Vagina (tissue), 2 donors: ENCODE measurements around the gene EIF4G2. TPM values are rescaled to one million over a fixed set of nuclear protein-coding genes. Genes with fewer than 3 reads are reported as not detected.

Experiments
- DNase-seq, 2 donors: peaks; one replicate each; pipeline ENCODE4 v3.0.0-alpha.2; 2017; ENCODE audit errors: extremely low spot score in 2 of 2
- H3K27ac ChIP-seq: fragments of 200-600 bp; sonication (generic); one replicate; pipeline ENCODE4 v1.5.1; 2019
- H3K27me3 ChIP-seq: fragments of 200-600 bp; sonication (generic); one replicate; pipeline ENCODE4 v1.5.1; 2019
- H3K36me3 ChIP-seq, 2 donors: fragments of 200-600 bp; sonication (generic); one replicate each; pipeline ENCODE4 v1.5.1; 2017 to 2019
- H3K4me1 ChIP-seq: fragments of 200-600 bp; sonication (generic); one replicate; pipeline ENCODE4 v1.5.1; 2019
- H3K4me3 ChIP-seq, 2 donors: fragments of 200-600 bp; sonication (generic); 1 replicate in 1 of 2; 2 replicates in 1 of 2; pipeline ENCODE4 v1.5.1; 2016 to 2019
- H3K9me3 ChIP-seq: fragments of 200-600 bp; sonication (generic); one replicate; pipeline ENCODE4 v1.5.1; 2019
- POLR2A ChIP-seq, 2 donors: fragments of 450-650 bp; IDR thresholded peaks; one replicate each; pipeline ENCODE4 v1.6.1; 2017; ENCODE audit warnings: antibody characterized with exemption in 2 of 2, mild to moderate bottlenecking in 2 of 2, moderate library complexity in 2 of 2
- POLR2AphosphoS5 ChIP-seq, 2 donors: sonication (generic); formaldehyde crosslinking; IDR thresholded peaks; one replicate each; pipeline ENCODE4 v1.9.0; 2017; ENCODE audit warnings: antibody characterized with exemption in 2 of 2, mild to moderate bottlenecking in 2 of 2, low read depth in 1 of 2; ENCODE audit not compliant: insufficient read depth in 1 of 2
- intact Hi-C: fragments of 100-400 bp; cut with DNase I; formaldehyde crosslinking; loops from one replicate; pipeline ENCODE4 v1.15.1; 2023
- total RNA-seq: library from RNA; depleted of rRNA; stranded (reverse); fragments of >200 nt; gene quantifications from one replicate; pipeline ENCODE4 v1.2.3, GENCODE V29; 2016
- TF ChIP-seq, protein P1 (sequence below), 3 experiments: fragments of 450-650 bp in 2 of 3; fragments of 200-600 bp in 1 of 3; sonication (generic) in 1 of 3; IDR thresholded peaks; one replicate each; pipeline ENCODE4 v1.5.1; 2017 to 2019; ENCODE audit warnings: antibody characterized with exemption in 3 of 3, mild to moderate bottlenecking in 2 of 3, moderate library complexity in 2 of 3

Gene EIF4G2
- total RNA-seq, 1 donor from 2014 or later = 368 TPM

DNA sequence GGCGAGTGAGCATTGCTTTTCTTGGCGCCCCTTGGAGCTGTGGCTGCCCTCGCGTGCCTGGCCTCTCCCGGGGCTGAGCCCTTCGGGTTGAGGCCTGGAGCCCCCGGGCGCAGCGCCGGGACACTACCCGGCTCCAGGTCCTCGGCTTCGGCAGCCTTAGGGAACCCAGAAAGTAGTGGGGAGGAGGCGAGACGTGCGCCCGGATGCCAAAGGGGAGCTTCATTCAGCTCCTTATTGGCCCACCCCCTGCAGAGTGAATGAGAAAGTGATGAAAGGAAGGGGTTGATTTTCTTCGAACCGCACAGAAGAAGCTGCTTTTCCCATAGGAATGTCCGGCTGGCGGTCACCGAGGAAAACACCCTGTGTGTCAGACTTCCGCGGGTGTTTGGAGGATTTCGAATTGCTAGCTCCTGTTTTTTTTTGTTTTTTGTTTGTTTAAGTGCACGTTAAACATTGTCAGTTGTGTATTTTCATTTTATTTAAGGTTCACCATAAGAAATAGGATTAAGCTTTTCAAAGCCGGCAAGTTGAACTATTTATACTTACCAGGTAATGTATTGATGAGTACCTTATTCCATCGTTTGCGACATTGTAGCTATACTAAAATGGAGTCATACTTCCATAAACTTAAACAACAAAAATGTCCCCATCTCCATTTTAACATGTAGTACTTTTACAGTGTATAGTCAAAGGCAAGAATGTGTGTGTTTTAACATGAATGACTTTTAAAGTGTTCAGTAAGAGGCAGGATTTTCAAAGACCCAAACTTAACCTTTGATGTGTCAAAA lies 841 bp upstream of the EIF4G2 start:
- H3K27me3 ChIP-seq = no peaks in the 10 kb centered on the region
- H3K36me3 ChIP-seq = peaks cover 0 to 25% of the 10 kb centered on the region in 2 donors
- no peaks in the 10 kb centered on the region for H3K9me3 ChIP-seq
- peak overlapping the region; percentile 50 to 93 for H3K4me3 ChIP-seq
- DNase-seq = no peak
- no peak for TF ChIP-seq POLR2A (IDR thresholded peaks at IDR 0.05)
- TF ChIP-seq, protein P1, sequence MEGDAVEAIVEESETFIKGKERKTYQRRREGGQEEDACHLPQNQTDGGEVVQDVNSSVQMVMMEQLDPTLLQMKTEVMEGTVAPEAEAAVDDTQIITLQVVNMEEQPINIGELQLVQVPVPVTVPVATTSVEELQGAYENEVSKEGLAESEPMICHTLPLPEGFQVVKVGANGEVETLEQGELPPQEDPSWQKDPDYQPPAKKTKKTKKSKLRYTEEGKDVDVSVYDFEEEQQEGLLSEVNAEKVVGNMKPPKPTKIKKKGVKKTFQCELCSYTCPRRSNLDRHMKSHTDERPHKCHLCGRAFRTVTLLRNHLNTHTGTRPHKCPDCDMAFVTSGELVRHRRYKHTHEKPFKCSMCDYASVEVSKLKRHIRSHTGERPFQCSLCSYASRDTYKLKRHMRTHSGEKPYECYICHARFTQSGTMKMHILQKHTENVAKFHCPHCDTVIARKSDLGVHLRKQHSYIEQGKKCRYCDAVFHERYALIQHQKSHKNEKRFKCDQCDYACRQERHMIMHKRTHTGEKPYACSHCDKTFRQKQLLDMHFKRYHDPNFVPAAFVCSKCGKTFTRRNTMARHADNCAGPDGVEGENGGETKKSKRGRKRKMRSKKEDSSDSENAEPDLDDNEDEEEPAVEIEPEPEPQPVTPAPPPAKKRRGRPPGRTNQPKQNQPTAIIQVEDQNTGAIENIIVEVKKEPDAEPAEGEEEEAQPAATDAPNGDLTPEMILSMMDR (IDR thresholded peaks at IDR 0.05) = no peak
- no peak for TF ChIP-seq POLR2AphosphoS5 (IDR thresholded peaks at IDR 0.05; ENCODE audit: insufficient read depth in 1 of 2, low read depth in 1 of 2)
- intact Hi-C loops = loop anchor here (1.0 to 5.0 kb wide), 3 partner anchors 48 to 122 kb away; partner anchors contain the start of genes CTR9 and ZBED5
- peaks cover 34% of the 10 kb centered on the region for H3K4me1 ChIP-seq
- peak overlapping the region; percentile 99 for H3K27ac ChIP-seq

DNA sequence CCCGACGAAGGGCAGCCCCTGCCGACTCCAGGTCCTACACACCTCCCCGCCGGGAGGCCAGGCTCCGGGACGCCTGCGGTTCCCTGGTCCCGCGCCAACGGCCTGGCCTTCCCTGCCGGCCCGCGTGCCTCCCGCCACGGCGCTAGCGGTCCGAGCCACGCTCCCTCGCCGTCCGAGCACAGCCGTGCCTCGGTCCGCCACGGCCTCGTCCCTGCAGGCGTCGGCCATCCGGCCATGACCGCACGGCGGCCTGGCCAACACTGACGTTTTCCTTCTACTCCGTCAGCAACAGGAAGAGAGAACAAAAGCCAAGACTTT lies 532 bp downstream of the EIF4G2 start:
- TF ChIP-seq POLR2A (IDR thresholded peaks at IDR 0.05) = no peak
- TF ChIP-seq, protein P1 (IDR thresholded peaks at IDR 0.05) = no peak
- TF ChIP-seq POLR2AphosphoS5 (IDR thresholded peaks at IDR 0.05; ENCODE audit: insufficient read depth in 1 of 2, low read depth in 1 of 2) = no peak
- no peak for DNase-seq

DNA sequence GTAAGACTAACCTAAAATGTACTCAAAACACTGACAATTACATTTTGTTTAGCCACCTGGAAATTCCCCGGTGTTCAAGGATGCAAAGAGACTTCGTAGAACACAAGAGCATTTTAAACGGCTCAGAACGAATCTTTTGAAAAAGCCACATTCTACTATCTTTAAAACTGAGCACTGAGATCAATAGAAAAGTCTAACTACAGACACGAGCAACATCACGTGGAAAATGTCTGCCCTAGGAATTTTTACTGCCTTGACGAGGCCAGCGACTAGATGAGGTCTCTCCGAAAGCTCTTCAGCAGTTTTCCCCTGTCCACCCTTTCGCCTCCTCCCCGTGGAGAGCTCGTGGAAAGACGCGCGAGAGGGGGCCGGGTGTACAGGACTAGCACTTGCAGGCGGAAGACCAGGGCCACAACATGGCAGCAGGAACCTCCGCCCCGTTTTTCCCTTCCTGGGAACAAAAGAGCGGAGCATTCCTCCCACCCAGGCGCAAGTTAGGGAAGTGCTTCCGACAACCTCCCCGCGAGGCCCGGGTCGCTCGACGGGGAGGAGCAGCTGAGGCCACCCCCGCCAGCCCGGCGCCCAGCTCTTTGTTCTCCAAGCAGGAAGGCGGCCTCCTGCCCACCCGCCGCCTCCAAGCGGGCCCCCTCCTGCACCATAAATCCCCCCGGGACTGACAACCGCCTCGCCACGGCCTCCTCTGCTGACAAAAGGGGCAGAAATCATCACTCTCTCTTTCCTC lies 1.1 kb downstream of the EIF4G2 start:
- Histone ChIP-seq H3K4me1 (peaks cover 42% of the 10 kb centered on the region), H3K4me3 (peak overlapping the region; percentile 50 to 93), H3K36me3 (peaks cover 4 to 44% of the 10 kb centered on the region in 2 donors), H3K27ac (peak overlapping the region; percentile 99), H3K27me3 (no peaks in the 10 kb centered on the region), H3K9me3 (no peaks in the 10 kb centered on the region)
- no peak for TF ChIP-seq POLR2A (IDR thresholded peaks at IDR 0.05)
- peak in 1 of 2 donors; percentile 32 for TF ChIP-seq POLR2AphosphoS5 (IDR thresholded peaks at IDR 0.05; ENCODE audit: insufficient read depth in 1 of 2, low read depth in 1 of 2)
- intact Hi-C loops = loop anchor here (2.0 to 5.0 kb wide), 2 partner anchors 50 to 57 kb away; partner anchors contain the start of genes CTR9 and ZBED5
- DNase-seq = peak in 1 of 2 donors; percentile 90

More for the DNA sequence above, 532 bp downstream of the EIF4G2 start:
- Histone ChIP-seq H3K9me3 (no peaks in the 10 kb centered on the region), H3K4me1 (peaks cover 39% of the 10 kb centered on the region), H3K27ac (peak overlapping the region; percentile 99), H3K36me3 (peaks cover 0 to 39% of the 10 kb centered on the region in 2 donors), H3K4me3 (peak overlapping the region; percentile 50 to 93), H3K27me3 (no peaks in the 10 kb centered on the region)
- intact Hi-C loops = loop anchor here (2.0 to 5.0 kb wide), 2 partner anchors 49 to 57 kb away; partner anchors contain the start of genes CTR9 and ZBED5

DNA sequence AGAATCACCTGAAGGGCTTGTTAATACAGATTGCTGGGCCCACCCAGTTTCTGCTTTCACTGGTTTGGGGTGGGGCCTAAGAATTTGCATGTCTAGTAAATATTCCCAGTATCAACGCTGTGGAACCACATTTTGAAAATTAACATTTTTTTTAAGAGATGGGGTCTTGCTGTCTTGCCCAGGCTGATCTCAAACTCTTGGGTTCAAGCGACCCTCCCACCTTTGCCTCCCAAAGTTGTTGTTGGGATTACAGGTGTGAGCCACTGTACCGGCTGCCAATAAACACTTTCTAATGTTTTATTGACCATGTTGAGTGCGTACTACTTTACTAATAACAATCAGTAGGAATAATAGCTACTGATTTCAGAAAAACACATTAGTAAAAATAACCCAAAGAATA lies 2.5 kb downstream of the EIF4G2 start:
- Histone ChIP-seq H3K27ac (peak overlapping the region; percentile 99), H3K4me3 (peak overlapping the region in 1 of 2 donors; percentile 93), H3K36me3 (peaks cover 6 to 59% of the 10 kb centered on the region in 2 donors), H3K27me3 (no peaks in the 10 kb centered on the region), H3K9me3 (no peaks in the 10 kb centered on the region), H3K4me1 (peaks cover 50% of the 10 kb centered on the region)
- no peak for DNase-seq
- intact Hi-C loops = loop anchor here (5.0 kb wide), 1 partner anchor 51 kb away; the partner anchor contains the start of gene ZBED5
- TF ChIP-seq, protein P1 (IDR thresholded peaks at IDR 0.05) = no peak
- TF ChIP-seq POLR2A (IDR thresholded peaks at IDR 0.05) (no peak), POLR2AphosphoS5 (IDR thresholded peaks at IDR 0.05; ENCODE audit: insufficient read depth in 1 of 2, low read depth in 1 of 2) (no peak)

DNA sequence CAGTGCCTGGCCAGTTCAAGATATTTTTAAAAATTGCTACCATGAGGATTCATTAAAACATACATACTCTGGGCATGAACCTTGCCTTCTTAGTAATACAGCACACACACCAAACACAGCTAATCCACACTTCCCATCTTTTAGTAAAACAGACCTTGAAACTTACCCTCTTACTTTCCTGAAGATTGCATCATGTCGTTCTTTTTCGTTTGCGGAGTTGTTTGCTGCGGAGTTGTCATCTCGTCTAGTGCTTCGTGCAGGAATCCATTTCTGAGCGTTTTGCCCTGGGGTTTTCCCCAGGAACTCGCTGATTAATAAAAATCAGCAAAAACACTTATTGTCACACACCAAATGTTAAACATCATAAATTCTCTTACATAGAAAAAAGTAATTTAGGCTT lies 3.0 kb downstream of the EIF4G2 start:
- no peak for TF ChIP-seq POLR2A (IDR thresholded peaks at IDR 0.05)
- TF ChIP-seq, protein P1 (IDR thresholded peaks at IDR 0.05) = no peak
- TF ChIP-seq POLR2AphosphoS5 (IDR thresholded peaks at IDR 0.05; ENCODE audit: insufficient read depth in 1 of 2, low read depth in 1 of 2) = no peak
- Histone ChIP-seq H3K4me3 (no peak overlapping the region), H3K36me3 (peaks cover 8 to 64% of the 10 kb centered on the region in 2 donors), H3K27me3 (no peaks in the 10 kb centered on the region), H3K9me3 (no peaks in the 10 kb centered on the region), H3K27ac (no peak overlapping the region), H3K4me1 (peaks cover 50% of the 10 kb centered on the region)
- no peak for DNase-seq
- intact Hi-C loops = loop anchor here (5.0 kb wide), 1 partner anchor 52 kb away; the partner anchor contains the start of gene ZBED5
